ENCODE measurements around the gene VWF. TPM values are rescaled to one million over a fixed set of nuclear protein-coding genes. Genes with fewer than 3 reads are reported as not detected.

Gene VWF
- total and polyA plus RNA-seq, 2 of the 13 experiments (the other 11 are each of a cell fraction or from before 2014, with no cell fraction given): 0.20 to 0.25 TPM

DNA sequence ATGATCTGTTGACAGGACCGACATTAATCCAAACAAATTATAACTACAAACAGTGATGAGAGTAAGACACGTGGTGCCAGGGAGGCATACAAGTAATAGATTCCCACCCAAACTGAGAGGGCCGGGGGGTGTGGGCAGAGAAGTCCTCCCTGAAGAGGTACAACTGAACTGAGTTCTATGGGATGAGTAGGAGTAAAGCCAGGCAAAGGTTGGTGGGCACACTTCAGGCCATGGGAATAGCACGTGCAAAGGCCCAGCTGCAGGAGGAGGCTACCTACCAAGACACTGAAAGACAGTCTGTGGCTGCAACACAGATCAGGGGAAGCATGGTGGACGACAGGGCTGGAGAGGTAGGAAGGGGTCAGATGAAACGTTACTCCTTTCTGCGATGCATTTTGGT lies 22.0 kb upstream of the VWF start:
- H4K20me1 ChIP-seq (ENCODE audit: insufficient read depth, low read length): no peaks in the 10 kb centered on the region
- no peak overlapping the region for H3K27ac ChIP-seq (ENCODE audit: extremely low read length, insufficient read depth, low read length)
- in situ Hi-C loops (cut with HindIII; ENCODE audit: extremely low pct_ligation_motif_present, low pct_unique_long_range_greater_than_20kb): no loop called here
- ATAC-seq (no peak), DNase-seq (ENCODE audit: low spot score) (no peak), FAIRE-seq (no peak)
- H3K36me3 ChIP-seq (replicated peaks in 1 of 2; ENCODE audit: control insufficient read depth in 1 of 2, insufficient read depth in 2 of 2, low read length in 2 of 2): no peaks in the 10 kb centered on the region
- BruUV-seq (replicated peaks): no TSS peak
- CTCF ChIA-PET (ENCODE audit: low intra/inter-chr PET ratio, low total read pairs): no interaction called here
- no peak overlapping the region for H2AFZ ChIP-seq (ENCODE audit: low read length)
- WGBS (ENCODE audit: low lambda C conversion rate): 52% methylated on average over 6 of the region's 7 CpGs
- H3K4me3 ChIP-seq (replicated peaks in 1 of 3; ENCODE audit: insufficient read depth in 1 of 3, low read depth in 2 of 3, low read length in 3 of 3): no peak overlapping the region
- POLR2A ChIA-PET: no interaction called here
- intact Hi-C loops (cut with micrococcal nuclease; ENCODE audit: unreplicated experiment): no loop called here
- TF ChIP-seq TAF15 (IDR thresholded peaks at IDR 0.05; ENCODE audit: low read depth, low read length, poor library complexity, severe bottlenecking): no peak
- TF ChIP-seq ZNF343 (CRISPR knock-in tag; IDR thresholded peaks at IDR 0.05): no peak
- TF ChIP-seq MAFG (CRISPR knock-in tag; IDR thresholded peaks at IDR 0.05): no peak
- TF ChIP-seq YY1 (IDR thresholded peaks at IDR 0.05; ENCODE audit: insufficient read depth, insufficient replicate concordance, low read depth, low read length): no peak
- no peak for TF ChIP-seq PAX8 (CRISPR knock-in tag; IDR thresholded peaks at IDR 0.05; ENCODE audit: borderline replicate concordance)
- TF ChIP-seq, protein P1, sequence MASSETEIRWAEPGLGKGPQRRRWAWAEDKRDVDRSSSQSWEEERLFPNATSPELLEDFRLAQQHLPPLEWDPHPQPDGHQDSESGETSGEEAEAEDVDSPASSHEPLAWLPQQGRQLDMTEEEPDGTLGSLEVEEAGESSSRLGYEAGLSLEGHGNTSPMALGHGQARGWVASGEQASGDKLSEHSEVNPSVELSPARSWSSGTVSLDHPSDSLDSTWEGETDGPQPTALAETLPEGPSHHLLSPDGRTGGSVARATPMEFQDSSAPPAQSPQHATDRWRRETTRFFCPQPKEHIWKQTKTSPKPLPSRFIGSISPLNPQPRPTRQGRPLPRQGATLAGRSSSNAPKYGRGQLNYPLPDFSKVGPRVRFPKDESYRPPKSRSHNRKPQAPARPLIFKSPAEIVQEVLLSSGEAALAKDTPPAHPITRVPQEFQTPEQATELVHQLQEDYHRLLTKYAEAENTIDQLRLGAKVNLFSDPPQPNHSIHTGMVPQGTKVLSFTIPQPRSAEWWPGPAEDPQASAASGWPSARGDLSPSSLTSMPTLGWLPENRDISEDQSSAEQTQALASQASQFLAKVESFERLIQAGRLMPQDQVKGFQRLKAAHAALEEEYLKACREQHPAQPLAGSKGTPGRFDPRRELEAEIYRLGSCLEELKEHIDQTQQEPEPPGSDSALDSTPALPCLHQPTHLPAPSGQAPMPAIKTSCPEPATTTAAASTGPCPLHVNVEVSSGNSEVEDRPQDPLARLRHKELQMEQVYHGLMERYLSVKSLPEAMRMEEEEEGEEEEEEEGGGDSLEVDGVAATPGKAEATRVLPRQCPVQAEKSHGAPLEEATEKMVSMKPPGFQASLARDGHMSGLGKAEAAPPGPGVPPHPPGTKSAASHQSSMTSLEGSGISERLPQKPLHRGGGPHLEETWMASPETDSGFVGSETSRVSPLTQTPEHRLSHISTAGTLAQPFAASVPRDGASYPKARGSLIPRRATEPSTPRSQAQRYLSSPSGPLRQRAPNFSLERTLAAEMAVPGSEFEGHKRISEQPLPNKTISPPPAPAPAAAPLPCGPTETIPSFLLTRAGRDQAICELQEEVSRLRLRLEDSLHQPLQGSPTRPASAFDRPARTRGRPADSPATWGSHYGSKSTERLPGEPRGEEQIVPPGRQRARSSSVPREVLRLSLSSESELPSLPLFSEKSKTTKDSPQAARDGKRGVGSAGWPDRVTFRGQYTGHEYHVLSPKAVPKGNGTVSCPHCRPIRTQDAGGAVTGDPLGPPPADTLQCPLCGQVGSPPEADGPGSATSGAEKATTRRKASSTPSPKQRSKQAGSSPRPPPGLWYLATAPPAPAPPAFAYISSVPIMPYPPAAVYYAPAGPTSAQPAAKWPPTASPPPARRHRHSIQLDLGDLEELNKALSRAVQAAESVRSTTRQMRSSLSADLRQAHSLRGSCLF (CRISPR knock-in tag; IDR thresholded peaks at IDR 0.05; ENCODE audit: borderline replicate concordance): no peak
- TF ChIP-seq ZFP36 (IDR thresholded peaks at IDR 0.05; ENCODE audit: borderline replicate concordance, low read depth, low read length, partially characterized antibody): no peak
- no peak for TF ChIP-seq ZNF772 (CRISPR knock-in tag; IDR thresholded peaks at IDR 0.05)
- no peak for TF ChIP-seq RNF2 (conservative IDR thresholded peaks at IDR 0.05; ENCODE audit: low read depth)
- no peak for TF ChIP-seq BORCS8-MEF2B (CRISPR knock-in tag; IDR thresholded peaks at IDR 0.05)
- no peak overlapping the region for H3K9ac ChIP-seq (ENCODE audit: insufficient read depth, low read depth, low read length)
- H3K9me3 ChIP-seq (ENCODE audit: low read length): no peaks in the 10 kb centered on the region
- H3K4me2 ChIP-seq (ENCODE audit: low read depth, low read length): no peak overlapping the region
- no peaks in the 10 kb centered on the region for H3K79me2 ChIP-seq (ENCODE audit: insufficient read depth, low read length)
- no peaks in the 10 kb centered on the region for H3K27me3 ChIP-seq (ENCODE audit: control insufficient read depth in 1 of 2, insufficient read depth in 2 of 2, low read length in 2 of 2)
- H3K4me1 ChIP-seq (ENCODE audit: insufficient read depth, low read length): no peaks in the 10 kb centered on the region

All from HepG2 (cell line).